Liver (tissue), 9 donors: ENCODE results near the gene SPINK13. TPM values are rescaled to one million over a fixed set of nuclear protein-coding genes. Genes with fewer than 3 reads are reported as not detected.

Source experiments
- DNase-seq: peaks from one replicate; pipeline ENCODE4 v3.0.0-alpha.2; 2017; ENCODE audit warnings: low spot score
- H3K27ac ChIP-seq, 2 donors: one replicate each; pipeline ENCODE4 v1.7.0; 2013; ENCODE audit warnings: inconsistent platforms in 2 of 2, low read length in 2 of 2, control low read depth in 1 of 2, low read depth in 1 of 2, mild to moderate bottlenecking in 1 of 2
- H3K27me3 ChIP-seq, 4 donors: one replicate each; pipeline versions ENCODE4 v1.6.1 to v1.7.0; 2013; ENCODE audit warnings: low read length in 3 of 4, inconsistent platforms in 1 of 4, mild to moderate bottlenecking in 1 of 4, moderate library complexity in 1 of 4; ENCODE audit not compliant: control insufficient read depth in 4 of 4, insufficient read depth in 4 of 4
- H3K36me3 ChIP-seq, 4 donors: one replicate each; pipeline versions ENCODE4 v1.6.1 to v1.7.0; 2013; ENCODE audit warnings: low read length in 3 of 4, mild to moderate bottlenecking in 3 of 4, low read depth in 1 of 4, moderate library complexity in 1 of 4; ENCODE audit not compliant: control insufficient read depth in 4 of 4, insufficient read depth in 3 of 4
- H3K4me1 ChIP-seq, 4 donors: one replicate each; pipeline versions ENCODE4 v1.6.1 to v1.7.0; 2013; ENCODE audit warnings: low read length in 3 of 4, mild to moderate bottlenecking in 3 of 4, moderate library complexity in 1 of 4; ENCODE audit not compliant: control insufficient read depth in 4 of 4, insufficient read depth in 4 of 4
- H3K4me3 ChIP-seq, 3 donors: one replicate each; pipeline versions ENCODE4 v1.6.1 to v1.7.0; 2013; ENCODE audit warnings: low read length in 3 of 3, control low read depth in 1 of 3, low read depth in 1 of 3, mild to moderate bottlenecking in 1 of 3
- H3K9ac ChIP-seq, 2 donors: one replicate each; pipeline ENCODE4 v1.7.0; 2013; ENCODE audit warnings: low read length in 2 of 2, mild to moderate bottlenecking in 2 of 2, moderate library complexity in 2 of 2, control low read depth in 1 of 2, low read depth in 1 of 2
- H3K9me3 ChIP-seq, 4 donors: one replicate each; pipeline versions ENCODE4 v1.6.1 to v1.7.0; 2013; ENCODE audit warnings: low read length in 3 of 4; ENCODE audit not compliant: control insufficient read depth in 4 of 4
- EGR1 ChIP-seq, 2 donors: IDR thresholded peaks; 2 replicates each; pipeline ENCODE4 v1.6.1; 2016 to 2018; ENCODE audit warnings: antibody characterized with exemption in 2 of 2, low read depth in 2 of 2
- FOXA1 ChIP-seq: IDR thresholded peaks from 2 replicates; pipeline ENCODE4 v1.6.1; 2016; ENCODE audit warnings: antibody characterized with exemption
- FOXA2 ChIP-seq: IDR thresholded peaks from 2 replicates; pipeline ENCODE4 v1.6.1; 2016; ENCODE audit warnings: antibody characterized with exemption
- GABPA ChIP-seq, 2 donors: IDR thresholded peaks in 1 of 2; conservative IDR thresholded peaks in 1 of 2; 2 replicates each; pipeline ENCODE4 v1.6.1; 2016; ENCODE audit warnings: antibody characterized with exemption in 2 of 2, mild to moderate bottlenecking in 1 of 2, moderate library complexity in 1 of 2
- HNF4A ChIP-seq, 2 donors: conservative IDR thresholded peaks; 2 replicates each; pipeline ENCODE4 v1.6.1; 2016; ENCODE audit warnings: antibody characterized with exemption in 2 of 2, mild to moderate bottlenecking in 2 of 2
- HNF4G ChIP-seq: IDR thresholded peaks from 2 replicates; pipeline ENCODE4 v1.6.1; 2016; ENCODE audit warnings: antibody characterized with exemption
- JUND ChIP-seq, 2 donors: IDR thresholded peaks; 2 replicates each; pipeline ENCODE4 v1.6.1; 2016; ENCODE audit warnings: antibody characterized with exemption in 2 of 2
- NR2F2 ChIP-seq: IDR thresholded peaks from 2 replicates; pipeline ENCODE4 v1.6.1; 2016; ENCODE audit warnings: antibody characterized with exemption
- RAD21 ChIP-seq, 2 donors: IDR thresholded peaks; 2 replicates each; pipeline ENCODE4 v1.6.1; 2016; ENCODE audit warnings: antibody characterized with exemption in 2 of 2, mild to moderate bottlenecking in 2 of 2
- SP1 ChIP-seq: IDR thresholded peaks from 2 replicates; pipeline ENCODE4 v1.6.1; 2018; ENCODE audit warnings: antibody characterized with exemption, mild to moderate bottlenecking
- TAF1 ChIP-seq: conservative IDR thresholded peaks from 2 replicates; pipeline ENCODE4 v1.6.1; 2016; ENCODE audit warnings: antibody characterized with exemption, mild to moderate bottlenecking
- YY1 ChIP-seq: IDR thresholded peaks from 2 replicates; pipeline ENCODE4 v1.6.1; 2016; ENCODE audit warnings: antibody characterized with exemption, mild to moderate bottlenecking
- WGBS: extraction: QIAGEN DNeasy Blood & Tissue Kit; methylation state at CpG from one replicate; pipeline ENCODE4 v1.1.7; 2013; 5-methylcytosine and 5-hydroxymethylcytosine counted together
- polyA plus RNA-seq, 2 donors: library from polyadenylated mRNA; stranded (reverse) in 1 of 2; unstranded in 1 of 2; fragments of 200-250 nt in 1 of 2; fragments of >200 nt in 1 of 2; fragmentation: Nextera tagmentation in 1 of 2; extraction: Ambion mirVana in 1 of 2; gene quantifications; one replicate each; pipeline versions ENCODE4 v1.2.1 to v1.2.3, GENCODE V29; 2013 to 2015
- total RNA-seq, 2 donors: library from RNA; depleted of rRNA; stranded (reverse); fragments of >200 nt; gene quantifications; one replicate each; pipeline ENCODE4 v1.2.3, GENCODE V29; 2014
- TF ChIP-seq, protein P1 (sequence below): IDR thresholded peaks from 2 replicates; pipeline ENCODE4 v1.6.1; 2016; ENCODE audit warnings: antibody characterized with exemption
- TF ChIP-seq, protein P2 (sequence below): IDR thresholded peaks from 2 replicates; pipeline ENCODE4 v1.6.1; 2016; ENCODE audit warnings: antibody characterized with exemption, mild to moderate bottlenecking
- TF ChIP-seq, protein P3 (sequence below): IDR thresholded peaks from 2 replicates; pipeline ENCODE4 v1.6.1; 2016; ENCODE audit warnings: antibody characterized with exemption
- TF ChIP-seq, protein P4 (sequence below): IDR thresholded peaks from 2 replicates; pipeline ENCODE4 v1.6.1; 2016; ENCODE audit warnings: antibody characterized with exemption
- donor health status: healthy.
- donor health status: healthy.
- donor health status: healthy.
- donor health status: healthy.
- donor health status: healthy.

The SPINK13 gene
- total and polyA plus RNA-seq, 4 donors: not detected

DNA sequence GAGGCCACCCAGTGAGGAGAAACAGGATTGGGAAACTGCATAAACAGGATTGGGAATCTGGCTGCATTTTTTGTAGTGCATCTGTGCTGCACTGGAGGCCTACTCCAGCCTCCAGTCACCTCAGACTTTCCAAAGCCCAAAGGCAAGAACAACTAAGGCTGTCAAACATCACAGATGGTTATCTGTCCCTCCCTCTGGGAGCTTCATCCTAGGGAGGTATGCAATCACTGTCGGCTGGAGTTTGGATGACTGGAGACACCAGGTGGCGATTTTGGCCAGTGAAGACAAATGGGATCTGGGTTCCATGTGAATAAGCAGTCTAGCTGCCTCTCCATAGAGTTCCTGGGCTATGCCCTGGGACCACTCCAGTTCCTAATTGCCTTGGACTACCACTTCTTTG, 9.3 kb upstream of the SPINK13 start:
- no peak overlapping the region for H3K27ac ChIP-seq
- no peak overlapping the region for H3K9ac ChIP-seq
- WGBS: 77% methylated on average over 2 of the region's 2 CpGs
- no peak for TF ChIP-seq HNF4A (conservative IDR thresholded peaks at IDR 0.05)
- TF ChIP-seq NR2F2: no peak
- TF ChIP-seq, protein P1, sequence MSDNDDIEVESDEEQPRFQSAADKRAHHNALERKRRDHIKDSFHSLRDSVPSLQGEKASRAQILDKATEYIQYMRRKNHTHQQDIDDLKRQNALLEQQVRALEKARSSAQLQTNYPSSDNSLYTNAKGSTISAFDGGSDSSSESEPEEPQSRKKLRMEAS: no peak
- TF ChIP-seq GABPA (IDR thresholded peaks at IDR 0.05 in 1 of 2, conservative IDR thresholded peaks at IDR 0.05 in 1 of 2): no peak
- TF ChIP-seq TAF1: no peak
- TF ChIP-seq, protein P2, sequence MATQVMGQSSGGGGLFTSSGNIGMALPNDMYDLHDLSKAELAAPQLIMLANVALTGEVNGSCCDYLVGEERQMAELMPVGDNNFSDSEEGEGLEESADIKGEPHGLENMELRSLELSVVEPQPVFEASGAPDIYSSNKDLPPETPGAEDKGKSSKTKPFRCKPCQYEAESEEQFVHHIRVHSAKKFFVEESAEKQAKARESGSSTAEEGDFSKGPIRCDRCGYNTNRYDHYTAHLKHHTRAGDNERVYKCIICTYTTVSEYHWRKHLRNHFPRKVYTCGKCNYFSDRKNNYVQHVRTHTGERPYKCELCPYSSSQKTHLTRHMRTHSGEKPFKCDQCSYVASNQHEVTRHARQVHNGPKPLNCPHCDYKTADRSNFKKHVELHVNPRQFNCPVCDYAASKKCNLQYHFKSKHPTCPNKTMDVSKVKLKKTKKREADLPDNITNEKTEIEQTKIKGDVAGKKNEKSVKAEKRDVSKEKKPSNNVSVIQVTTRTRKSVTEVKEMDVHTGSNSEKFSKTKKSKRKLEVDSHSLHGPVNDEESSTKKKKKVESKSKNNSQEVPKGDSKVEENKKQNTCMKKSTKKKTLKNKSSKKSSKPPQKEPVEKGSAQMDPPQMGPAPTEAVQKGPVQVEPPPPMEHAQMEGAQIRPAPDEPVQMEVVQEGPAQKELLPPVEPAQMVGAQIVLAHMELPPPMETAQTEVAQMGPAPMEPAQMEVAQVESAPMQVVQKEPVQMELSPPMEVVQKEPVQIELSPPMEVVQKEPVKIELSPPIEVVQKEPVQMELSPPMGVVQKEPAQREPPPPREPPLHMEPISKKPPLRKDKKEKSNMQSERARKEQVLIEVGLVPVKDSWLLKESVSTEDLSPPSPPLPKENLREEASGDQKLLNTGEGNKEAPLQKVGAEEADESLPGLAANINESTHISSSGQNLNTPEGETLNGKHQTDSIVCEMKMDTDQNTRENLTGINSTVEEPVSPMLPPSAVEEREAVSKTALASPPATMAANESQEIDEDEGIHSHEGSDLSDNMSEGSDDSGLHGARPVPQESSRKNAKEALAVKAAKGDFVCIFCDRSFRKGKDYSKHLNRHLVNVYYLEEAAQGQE: no peak
- TF ChIP-seq EGR1 (IDR thresholded peaks at IDR 0.05; ENCODE audit: low read depth in 2 of 2): no peak
- TF ChIP-seq SP1: no peak
- TF ChIP-seq FOXA1: no peak
- no peaks in the 10 kb centered on the region for H3K4me1 ChIP-seq
- peaks cover 0 to 2% (median 0%) of the 10 kb centered on the region in 4 donors for H3K36me3 ChIP-seq
- no peak overlapping the region for H3K4me3 ChIP-seq
- DNase-seq: no peak
- peaks cover 0 to 12% (median 4%) of the 10 kb centered on the region in 4 donors for H3K9me3 ChIP-seq
- no peaks in the 10 kb centered on the region for H3K27me3 ChIP-seq

DNA sequence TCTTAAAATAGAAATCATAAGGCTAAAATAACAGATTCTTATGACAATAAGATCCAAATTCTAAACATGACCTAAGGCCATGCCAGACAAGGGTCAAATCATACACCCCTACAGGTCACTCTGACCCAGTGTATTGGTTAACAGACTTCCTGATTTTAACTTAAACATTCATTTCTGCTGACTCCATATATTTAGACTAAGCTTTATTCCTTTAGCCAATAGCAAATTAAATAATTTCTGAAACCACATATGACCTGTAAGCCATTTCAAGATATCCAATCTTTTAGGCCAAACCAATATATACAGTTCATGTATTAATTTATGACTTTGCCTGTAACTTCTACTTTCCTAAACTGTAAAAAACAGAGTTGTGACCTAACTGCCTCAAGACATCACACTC, 7.4 kb upstream of the SPINK13 start:
- Histone ChIP-seq H3K4me3 (no peak overlapping the region), H3K27me3 (no peaks in the 10 kb centered on the region), H3K4me1 (no peaks in the 10 kb centered on the region), H3K36me3 (peaks cover 0 to 2% (median 0%) of the 10 kb centered on the region in 4 donors), H3K27ac (no peak overlapping the region), H3K9ac (no peak overlapping the region), H3K9me3 (peaks cover 0 to 14% (median 3%) of the 10 kb centered on the region in 4 donors)
- DNase-seq: no peak
- TF ChIP-seq JUND (IDR thresholded peaks at IDR 0.05) (no peak), EGR1 (IDR thresholded peaks at IDR 0.05; ENCODE audit: low read depth in 2 of 2) (no peak), HNF4G (no peak), GABPA (IDR thresholded peaks at IDR 0.05 in 1 of 2, conservative IDR thresholded peaks at IDR 0.05 in 1 of 2) (no peak), YY1 (no peak), FOXA2 (no peak), HNF4A (conservative IDR thresholded peaks at IDR 0.05) (no peak), SP1 (no peak), RAD21 (IDR thresholded peaks at IDR 0.05) (no peak)
- TF ChIP-seq, protein P1: no peak
- TF ChIP-seq, protein P2: no peak
- TF ChIP-seq, protein P3, sequence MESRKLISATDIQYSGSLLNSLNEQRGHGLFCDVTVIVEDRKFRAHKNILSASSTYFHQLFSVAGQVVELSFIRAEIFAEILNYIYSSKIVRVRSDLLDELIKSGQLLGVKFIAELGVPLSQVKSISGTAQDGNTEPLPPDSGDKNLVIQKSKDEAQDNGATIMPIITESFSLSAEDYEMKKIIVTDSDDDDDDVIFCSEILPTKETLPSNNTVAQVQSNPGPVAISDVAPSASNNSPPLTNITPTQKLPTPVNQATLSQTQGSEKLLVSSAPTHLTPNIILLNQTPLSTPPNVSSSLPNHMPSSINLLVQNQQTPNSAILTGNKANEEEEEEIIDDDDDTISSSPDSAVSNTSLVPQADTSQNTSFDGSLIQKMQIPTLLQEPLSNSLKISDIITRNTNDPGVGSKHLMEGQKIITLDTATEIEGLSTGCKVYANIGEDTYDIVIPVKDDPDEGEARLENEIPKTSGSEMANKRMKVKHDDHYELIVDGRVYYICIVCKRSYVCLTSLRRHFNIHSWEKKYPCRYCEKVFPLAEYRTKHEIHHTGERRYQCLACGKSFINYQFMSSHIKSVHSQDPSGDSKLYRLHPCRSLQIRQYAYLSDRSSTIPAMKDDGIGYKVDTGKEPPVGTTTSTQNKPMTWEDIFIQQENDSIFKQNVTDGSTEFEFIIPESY: no peak
- TF ChIP-seq, protein P4, sequence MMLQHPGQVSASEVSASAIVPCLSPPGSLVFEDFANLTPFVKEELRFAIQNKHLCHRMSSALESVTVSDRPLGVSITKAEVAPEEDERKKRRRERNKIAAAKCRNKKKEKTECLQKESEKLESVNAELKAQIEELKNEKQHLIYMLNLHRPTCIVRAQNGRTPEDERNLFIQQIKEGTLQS: no peak
